ENCODE measurements around the gene CCL8.

CCL8 gene

GRCh38 chr17:34319039-34319483 lies at the start of gene CCL8:
Gene CCL8, plus strand, starts transcription at chr17:34319435. Its CDS starts 67 bp downstream, at chr17:34319502.
- DNase-seq, result no peak

- no peak for DNase-seq
Measured at GRCh38 chr17:34269969-34270368, 49.3 kb upstream of the CCL8 start, which contains the start of gene CCL7. Gene CCL7, plus strand, starts transcription at chr17:34270221. Its CDS starts 70 bp downstream, at chr17:34270291.

GRCh38 chr17:34275881-34276280 lies 43.4 kb upstream of the CCL8 start:
- DNase-seq, result no peak

- DNase-seq, result no peak
Measured at GRCh38 chr17:34276826-34277225, 42.4 kb upstream of the CCL8 start.

GRCh38 chr17:34283571-34283970 lies 35.7 kb upstream of the CCL8 start:
- no peak for DNase-seq

GRCh38 chr17:34285286-34285792 lies 33.9 kb upstream of the CCL8 start, which contains the start of gene CCL11:
Gene CCL11, plus strand, starts transcription at chr17:34285742. Its CDS starts 67 bp downstream, at chr17:34285809.
- no peak for DNase-seq

GRCh38 chr17:34287875-34288274 lies 31.4 kb upstream of the CCL8 start:
- no peak for DNase-seq

GRCh38 chr17:34290586-34290985 lies 28.6 kb upstream of the CCL8 start:
- no peak for DNase-seq

- no peak for DNase-seq
Measured at GRCh38 chr17:34291721-34292348, 27.4 kb upstream of the CCL8 start.

- DNase-seq, result no peak
Measured at GRCh38 chr17:34299027-34299426, 20.2 kb upstream of the CCL8 start.

GRCh38 chr17:34299956-34300577 lies 19.2 kb upstream of the CCL8 start:
- no peak for DNase-seq

GRCh38 chr17:34300652-34301370 lies 18.4 kb upstream of the CCL8 start:
- DNase-seq, result no peak

- no peak for DNase-seq
Measured at GRCh38 chr17:34301986-34302385, 17.2 kb upstream of the CCL8 start.

- DNase-seq, result no peak
Measured at GRCh38 chr17:34302636-34303035, 16.6 kb upstream of the CCL8 start.

- no peak for DNase-seq
Measured at GRCh38 chr17:34303606-34304005, 15.6 kb upstream of the CCL8 start.

- DNase-seq, result no peak
Measured at GRCh38 chr17:34305061-34305460, 14.2 kb upstream of the CCL8 start.

- DNase-seq, result no peak
Measured at GRCh38 chr17:34305606-34306005, 13.6 kb upstream of the CCL8 start.

- DNase-seq, result no peak
Measured at GRCh38 chr17:34306466-34306865, 12.8 kb upstream of the CCL8 start.

GRCh38 chr17:34307110-34307509 lies 12.1 kb upstream of the CCL8 start:
- DNase-seq, result no peak

GRCh38 chr17:34308371-34308770 lies 10.9 kb upstream of the CCL8 start:
- DNase-seq, result no peak

- no peak for DNase-seq
Measured at GRCh38 chr17:34311291-34311690, 7.9 kb upstream of the CCL8 start.

- DNase-seq, result no peak
Measured at GRCh38 chr17:34312080-34312479, 7.2 kb upstream of the CCL8 start.

GRCh38 chr17:34313164-34313563 lies 6.1 kb upstream of the CCL8 start:
- DNase-seq, result no peak

- no peak for DNase-seq
Measured at GRCh38 chr17:34314279-34314678, 5.0 kb upstream of the CCL8 start.
